ENCODE measurements around the gene RPL32.

GRCh38 chr3:12830785-12831156, 10.6 kb downstream of the RPL32 start:
- TF ChIP-seq POLR2A (IDR thresholded peaks at IDR 0.05; ENCODE audit: low read length) (no peak), GATA1 (IDR thresholded peaks at IDR 0.05; ENCODE audit: low read depth, low read length) (no peak)

All from erythroblast (primary cell).